ENCODE results near the gene CPSF3.
"Not testable (repeated sequence)": the region's sequence is repeated elsewhere in the genome, so short reads cannot be mapped to it uniquely, and the experiment has no call there.

CPSF3 gene

GRCh38 chr2:9466147-9466683 lies 42.8 kb downstream of the CPSF3 start:
- DNase-seq (ENCODE audit: low spot score): no peak

DNA sequence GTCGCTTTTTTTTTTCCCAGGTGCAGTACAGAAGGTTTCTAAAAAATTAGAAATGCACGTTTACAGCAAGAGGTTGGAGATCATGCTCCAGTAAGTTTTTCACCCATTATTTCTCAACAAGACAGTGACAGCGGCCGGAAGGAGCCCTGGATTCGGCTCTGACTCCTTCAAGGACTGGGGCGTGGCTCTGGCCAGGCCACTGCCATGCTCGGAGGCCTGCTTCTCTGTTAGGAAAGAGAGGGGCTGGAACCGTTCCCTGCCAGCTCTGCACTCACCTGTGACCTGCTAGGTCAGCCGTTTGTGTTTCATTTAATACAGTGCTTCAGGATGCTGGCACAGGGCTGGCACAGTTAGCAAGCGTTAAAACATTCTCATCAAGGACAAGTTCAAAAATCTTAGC lies 44.2 kb downstream of the CPSF3 start:
- peak; percentile 65 for DNase-seq (ENCODE audit: low spot score)

DNA sequence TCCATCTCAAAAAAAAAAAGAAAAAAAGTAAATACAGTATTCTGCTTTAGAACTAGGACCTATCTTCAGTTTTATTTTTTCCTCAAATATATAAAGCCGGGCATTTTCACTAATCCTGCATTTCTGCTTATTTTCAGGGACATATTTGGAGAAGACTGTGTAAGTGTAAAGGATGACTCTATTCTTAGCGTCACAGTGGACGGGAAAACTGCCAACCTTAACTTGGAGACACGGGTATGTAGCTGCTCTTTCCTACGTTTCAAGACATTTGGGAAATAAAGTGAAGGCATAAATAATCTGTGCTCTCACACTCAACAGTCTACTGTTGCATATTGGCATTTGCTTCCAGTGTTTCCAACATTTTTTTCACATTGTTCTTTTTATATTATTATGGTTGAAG lies 47.8 kb downstream of the CPSF3 start:
- no peak for DNase-seq (ENCODE audit: low spot score)

DNA sequence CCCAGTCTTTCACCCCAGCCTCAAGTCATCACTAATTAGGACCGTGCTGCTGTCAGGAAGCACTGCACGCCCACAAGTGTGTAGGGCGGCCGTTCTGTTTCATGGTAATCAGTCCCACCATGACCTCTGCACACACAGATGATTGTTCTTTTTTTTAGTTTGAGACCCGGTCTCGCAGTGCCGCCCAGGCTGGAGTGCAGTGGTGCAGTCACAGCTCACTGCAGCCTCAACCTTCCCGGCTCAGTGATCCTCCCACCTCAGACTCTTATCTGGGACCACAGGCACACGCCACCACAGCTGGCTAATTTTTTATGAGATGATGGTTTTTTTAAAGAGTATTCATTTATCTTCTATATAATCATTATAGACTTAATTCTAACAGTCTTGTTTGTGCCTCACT lies 49.1 kb downstream of the CPSF3 start:
- no peak for DNase-seq (ENCODE audit: low spot score)

DNA sequence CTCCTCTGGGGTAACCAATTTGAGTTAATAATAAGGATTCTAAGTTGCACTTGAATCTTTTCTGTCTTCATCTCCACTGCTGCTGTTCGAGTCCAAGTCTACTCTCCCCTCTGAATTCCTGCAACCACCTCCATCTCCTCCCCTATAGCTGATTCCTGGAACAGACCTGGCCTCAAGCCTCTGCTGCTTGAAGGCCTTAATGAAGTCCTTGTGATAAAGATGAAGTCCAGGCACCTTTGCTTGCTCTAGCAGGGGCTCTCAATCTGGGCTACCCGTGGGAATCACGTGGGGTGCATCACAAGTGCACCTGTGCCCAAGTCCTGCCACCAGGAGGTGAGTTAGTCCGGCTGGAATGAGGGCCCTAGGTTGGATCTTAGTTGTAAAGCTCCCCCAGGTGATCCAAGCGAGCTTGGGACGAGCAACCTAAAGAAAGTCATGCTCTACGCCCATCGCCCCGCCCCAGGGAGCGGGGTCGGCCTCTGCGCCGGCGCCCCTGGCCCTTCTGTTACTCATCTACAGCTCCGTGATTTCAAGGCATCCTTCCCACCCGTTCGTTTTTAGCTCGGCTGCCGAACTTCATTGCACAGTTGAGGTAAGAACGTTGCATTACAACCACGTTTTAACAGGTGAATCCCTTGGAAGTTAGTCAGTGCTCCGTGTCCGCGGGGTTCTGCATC lies 50.0 kb downstream of the CPSF3 start:
- peak; percentile 39 for DNase-seq (ENCODE audit: low spot score)

- no peak for DNase-seq (ENCODE audit: low spot score)
These were observed 50.5 kb downstream of the CPSF3 start for GRCh38 chr2:9473985-9474360.

- DNase-seq (ENCODE audit: low spot score): peak; percentile 82
These were observed 51.1 kb downstream of the CPSF3 start, which contains the start of gene IAH1 for GRCh38 chr2:9474361-9475057. Gene IAH1 (plus strand): TSS chr2:9474551. CDS start chr2:9474567, 16 bp downstream.

GRCh38 chr2:9477914-9478313 lies 54.5 kb downstream of the CPSF3 start:
- no peak for DNase-seq (ENCODE audit: low spot score)

GRCh38 chr2:9478526-9478925 lies 55.1 kb downstream of the CPSF3 start:
- no peak for DNase-seq (ENCODE audit: low spot score)

GRCh38 chr2:9480157-9480556 lies 56.7 kb downstream of the CPSF3 start:
- DNase-seq (ENCODE audit: low spot score): no peak

GRCh38 chr2:9483107-9483506 lies 59.7 kb downstream of the CPSF3 start:
- no peak for DNase-seq (ENCODE audit: low spot score)

DNA sequence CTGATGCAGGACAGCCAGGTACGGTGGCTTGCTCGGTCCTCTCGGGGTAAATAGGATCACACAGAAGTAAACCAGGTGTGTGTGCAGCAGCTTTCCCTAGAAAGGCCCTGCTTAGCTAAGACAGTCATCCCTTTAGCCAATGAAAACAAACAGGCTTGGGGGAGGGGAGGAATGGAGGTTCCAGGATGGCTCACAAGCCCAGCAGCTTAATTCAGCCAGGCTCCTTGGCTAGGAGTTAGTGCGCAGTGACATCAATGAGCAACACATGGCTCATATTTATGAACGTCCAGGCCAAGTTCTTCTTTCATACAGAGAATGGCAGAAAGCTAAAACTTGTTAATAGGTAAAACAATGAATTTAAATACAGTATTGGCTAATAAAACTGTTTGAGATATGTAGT lies 61.1 kb downstream of the CPSF3 start:
- DNase-seq (ENCODE audit: low spot score): no peak

DNA sequence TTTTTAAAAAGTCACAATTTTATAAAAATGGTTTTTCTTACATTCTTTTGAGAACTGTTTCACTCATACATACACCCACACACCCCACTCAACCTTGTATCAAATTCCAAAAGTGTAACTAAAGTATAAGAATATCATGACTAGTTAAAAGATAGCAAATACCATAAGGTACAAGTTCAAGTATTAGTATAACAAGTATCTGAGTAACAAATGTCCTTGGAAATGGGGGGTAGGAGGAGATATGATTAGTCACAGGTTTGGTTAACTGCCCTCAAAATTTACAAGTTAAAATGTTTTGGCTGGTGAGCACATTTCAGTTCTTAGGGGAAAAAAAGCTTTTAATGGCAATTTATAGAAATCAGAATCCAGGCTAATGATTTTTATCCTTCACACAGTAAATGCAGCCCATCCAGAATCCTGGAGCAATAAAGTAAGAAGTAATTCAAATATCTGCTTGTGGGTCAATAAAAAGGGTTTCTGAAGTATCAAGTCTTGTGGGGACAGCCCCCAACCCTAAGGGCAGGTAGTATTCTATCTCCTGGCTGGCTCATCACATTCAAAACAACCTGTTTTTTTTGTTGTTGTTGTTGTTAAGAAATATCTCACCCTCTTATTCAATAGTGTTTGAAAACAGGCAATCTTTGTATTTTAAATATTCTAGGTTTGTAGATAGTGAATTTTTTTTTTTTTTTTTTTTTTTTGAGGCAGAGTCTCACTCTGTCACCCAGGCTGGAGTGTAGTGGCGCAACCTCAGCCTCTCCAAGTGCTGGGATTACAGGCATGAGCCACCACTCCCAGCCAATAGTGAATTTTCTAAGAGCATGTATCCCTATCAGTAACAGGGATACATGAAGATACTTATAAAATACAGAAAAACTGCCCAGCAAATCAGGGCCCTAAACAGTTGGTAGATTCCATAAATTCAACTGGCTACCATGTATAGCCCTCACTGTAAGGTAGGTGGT lies 65.4 kb downstream of the CPSF3 start:
- no peak for DNase-seq (ENCODE audit: low spot score)

- no peak for DNase-seq (ENCODE audit: low spot score)
These were observed 67.3 kb downstream of the CPSF3 start for GRCh38 chr2:9490789-9491188.

- DNase-seq (ENCODE audit: low spot score): no peak
These were observed 69.5 kb downstream of the CPSF3 start for GRCh38 chr2:9492927-9493326.

DNA sequence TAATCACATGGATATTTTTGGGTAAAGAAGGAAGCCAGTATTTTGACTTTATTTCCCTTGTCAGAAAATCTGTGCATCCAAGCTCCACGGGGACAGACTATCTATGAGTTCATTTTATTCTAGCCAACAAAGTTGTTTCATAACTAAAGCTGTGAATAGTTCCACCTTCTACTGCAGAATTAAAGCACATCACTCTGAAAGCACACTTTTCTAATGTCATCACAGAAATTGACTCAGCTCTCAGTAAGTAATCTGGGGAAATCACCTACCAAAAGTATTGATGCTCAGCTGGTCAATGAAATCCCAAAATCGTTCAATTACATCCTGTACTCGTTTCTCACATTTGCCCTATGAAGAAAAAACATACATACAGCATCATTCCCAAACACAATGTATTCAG lies 70.0 kb downstream of the CPSF3 start:
- DNase-seq (ENCODE audit: low spot score): no peak

GRCh38 chr2:9494081-9494480 lies 70.6 kb downstream of the CPSF3 start:
- DNase-seq (ENCODE audit: low spot score): no peak

DNA sequence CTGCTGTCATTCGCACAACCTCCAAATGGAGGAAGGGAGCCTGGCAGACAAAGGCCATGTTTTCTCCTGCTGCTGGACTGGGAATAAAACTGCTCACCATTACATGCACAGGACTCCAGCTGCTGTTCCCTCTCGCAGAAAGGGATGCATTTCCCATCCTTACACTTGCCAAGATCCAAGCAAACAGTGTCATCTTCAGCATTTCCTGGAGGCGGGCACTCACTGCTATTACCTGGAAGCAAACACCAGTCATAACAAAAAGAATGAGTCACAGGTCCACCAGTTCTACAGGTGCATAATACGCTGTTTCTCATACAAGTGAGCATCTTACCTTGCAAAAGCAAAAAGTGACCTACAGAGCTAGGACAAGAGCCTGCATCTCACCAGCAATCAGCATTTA lies 73.6 kb downstream of the CPSF3 start:
- no peak for DNase-seq (ENCODE audit: low spot score)

GRCh38 chr2:9498210-9498609 lies 74.8 kb downstream of the CPSF3 start:
- no peak for DNase-seq (ENCODE audit: low spot score)

GRCh38 chr2:9508931-9509330 lies 85.5 kb downstream of the CPSF3 start:
- DNase-seq (ENCODE audit: low spot score): no peak

DNA sequence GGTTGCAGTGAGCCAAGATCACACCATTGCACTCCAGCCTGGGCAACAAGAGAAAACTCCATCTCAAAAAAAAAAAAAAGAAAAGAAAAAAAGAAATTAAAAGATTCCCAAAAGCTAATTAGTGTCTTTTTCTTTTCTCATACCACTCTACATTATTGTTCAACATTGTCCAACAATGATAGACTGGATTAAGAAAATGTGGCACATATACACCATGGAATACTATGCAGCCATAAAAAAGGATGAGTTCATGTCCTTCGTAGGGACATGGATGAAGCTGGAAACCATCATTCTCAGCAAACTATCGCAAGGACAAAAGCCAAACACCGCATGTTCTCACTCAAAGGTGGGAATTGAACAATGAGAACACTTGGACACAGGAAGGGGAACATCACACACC lies 90.5 kb downstream of the CPSF3 start:
- DNase-seq (ENCODE audit: low spot score): not testable (repeated sequence)

- no peak for DNase-seq (ENCODE audit: low spot score)
These were observed 93.8 kb downstream of the CPSF3 start for GRCh38 chr2:9517118-9517782.
